Neural crest cell (in vitro differentiated cells): ENCODE measurements around the gene GOLGA6L6. TPM values are rescaled to one million over a fixed set of nuclear protein-coding genes. Genes with fewer than 3 reads are reported as not detected.
"Not testable (repeated sequence)": the region's sequence is repeated elsewhere in the genome, so short reads cannot be mapped to it uniquely, and the experiment has no call there.

ENCODE experiments used
- DNase-seq: peaks from one replicate; pipeline ENCODE4 v3.0.0; 2021; ENCODE audit warnings: low read depth, mixed read lengths, low spot score
- H3K27ac Mint-ChIP-seq: one replicate; pipeline ENCODE4 v1.8.0; 2021; ENCODE audit warnings: mild to moderate bottlenecking, mixed read lengths; ENCODE audit not compliant: unreplicated experiment
- H3K27me3 Mint-ChIP-seq: 2 replicates; pipeline ENCODE4 v1.8.0; 2021; ENCODE audit warnings: low read depth, mild to moderate bottlenecking, mixed read lengths
- H3K36me3 Mint-ChIP-seq: 2 replicates; pipeline ENCODE4 v1.8.0; 2021; ENCODE audit warnings: low read depth, mild to moderate bottlenecking, mixed read lengths
- H3K4me1 Mint-ChIP-seq: 2 replicates; pipeline ENCODE4 v1.8.0; 2021; ENCODE audit warnings: mixed read lengths
- H3K4me3 Mint-ChIP-seq: one replicate; pipeline ENCODE4 v1.8.0; 2021; ENCODE audit warnings: mild to moderate bottlenecking, mixed read lengths
- H3K9me3 Mint-ChIP-seq: 2 replicates; pipeline ENCODE4 v1.8.0; 2021; ENCODE audit warnings: mixed read lengths
- total RNA-seq: library from RNA; stranded (reverse); gene quantifications from 2 replicates; pipeline ENCODE4 v1.2.1, GENCODE V29; 2021

GOLGA6L6 gene
- total RNA-seq, 1 donor from 2014 or later: not detected

DNA sequence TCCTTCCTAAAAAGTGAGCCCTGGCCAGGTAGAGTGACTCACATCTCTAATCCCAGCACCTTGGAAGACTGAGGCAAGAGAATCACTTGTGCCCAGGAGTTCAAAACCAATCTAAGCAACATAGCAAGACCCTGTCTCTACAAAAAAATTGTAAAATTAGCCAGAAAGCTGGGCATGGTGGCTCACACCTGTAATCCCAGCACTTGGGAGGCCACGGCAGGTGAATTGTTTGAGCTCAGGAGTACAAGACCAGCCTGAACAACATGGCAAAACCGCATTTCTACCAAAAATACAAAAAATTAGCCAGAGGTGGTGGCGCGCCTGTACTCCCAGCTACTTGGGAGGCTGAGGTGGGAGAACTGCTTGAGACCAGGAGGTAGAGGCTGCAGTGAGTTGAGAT is 49.0 kb downstream of the GOLGA6L6 start:
- H3K4me1 Mint-ChIP-seq, H3K9me3 Mint-ChIP-seq, H3K27ac Mint-ChIP-seq, DNase-seq, H3K36me3 Mint-ChIP-seq, H3K4me3 Mint-ChIP-seq, H3K27me3 Mint-ChIP-seq: not testable (repeated sequence)

DNA sequence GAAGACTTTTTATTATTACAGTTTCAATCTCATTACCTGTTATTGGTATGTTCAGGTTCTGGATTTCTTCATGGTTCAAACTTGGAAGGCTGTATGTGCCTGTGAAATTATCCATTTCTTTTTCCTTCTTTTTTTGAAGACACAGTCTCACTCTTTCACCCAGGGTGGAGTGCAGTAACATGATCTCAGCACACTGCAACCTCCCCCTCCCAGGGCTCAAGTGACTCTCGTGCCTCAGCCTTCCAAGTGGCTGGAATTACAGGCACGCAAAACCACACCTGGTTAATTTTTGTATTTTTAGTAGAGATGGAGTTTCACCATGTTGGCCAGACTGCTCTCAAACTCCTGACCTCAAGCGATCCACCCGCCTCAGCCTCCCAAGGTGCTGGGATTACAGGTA is 52.3 kb downstream of the GOLGA6L6 start:
- not testable (repeated sequence) for H3K9me3 Mint-ChIP-seq, H3K27me3 Mint-ChIP-seq, H3K36me3 Mint-ChIP-seq, H3K4me3 Mint-ChIP-seq, H3K4me1 Mint-ChIP-seq, DNase-seq, H3K27ac Mint-ChIP-seq
